HepG2 (cell line): Measurements from ENCODE around the gene LRRC8D. TPM values are rescaled to one million over a fixed set of nuclear protein-coding genes. Genes with fewer than 3 reads are reported as not detected.

ENCODE experiments used
- ATAC-seq: fragments of 200-7000 bp; cut with Tn5 transposase; 3 replicates; pipeline ENCODE4 v1.9.1; 2020; ENCODE audit warnings: mild to moderate bottlenecking, moderate library complexity
- BruUV-seq: library from RNA; stranded (reverse); fragments of 400-500 nt; replicated peaks from 2 replicates; lab custom pipeline; 2021; lab: Mats Ljungman, UMichigan
- CTCF ChIA-PET: fragments of 300-600 bp; formaldehyde crosslinking; extraction: SDS; loops from one replicate; lab custom pipeline; 2021; ENCODE audit warnings: low total read pairs, inconsistent platforms, low intra/inter-chr PET ratio; lab: Yijun Ruan, JAX
- POLR2A ChIA-PET: fragments of 350-600 bp; sonication (Branson Sonifier 250); formaldehyde crosslinking; loops from one replicate; lab custom pipeline; 2020; ENCODE audit warnings: antibody characterized with exemption, inconsistent platforms; lab: Yijun Ruan, JAX
- DNase-seq: peaks from one replicate; pipeline ENCODE4 v3.0.0-alpha.2; 2015; ENCODE audit warnings: low spot score
- FAIRE-seq: peaks from 3 replicates; lab custom pipeline; 2011; peaks lifted over from hg19 to GRCh38; lab: Jason Lieb, UNC
- H2AFZ ChIP-seq: one replicate; pipeline ENCODE4 v1.6.1; 2011; ENCODE audit warnings: low read length, inconsistent platforms
- H3K27ac ChIP-seq: fragments of 300-600 bp; 3 replicates; pipeline ENCODE4 v1.8.0; 2011; ENCODE audit warnings: mixed run types, mild to moderate bottlenecking, mixed read lengths, low read length, inconsistent platforms; ENCODE audit not compliant: insufficient read depth; ENCODE audit errors: extremely low read length
- H3K27me3 ChIP-seq, 2 experiments: fragments of 200-600 bp in 1 of 2; 2 replicates in 1 of 2; 3 replicates in 1 of 2; pipeline versions ENCODE4 v1.6.0 to v1.8.0; 2011; ENCODE audit warnings: low read length in 2 of 2, mild to moderate bottlenecking in 2 of 2, moderate library complexity in 2 of 2, inconsistent platforms in 1 of 2; ENCODE audit not compliant: insufficient read depth in 2 of 2, control insufficient read depth in 1 of 2
- H3K36me3 ChIP-seq, 2 experiments: fragments of 200-600 bp in 1 of 2; replicated peaks in 1 of 2; 2 replicates in 1 of 2; 3 replicates in 1 of 2; pipeline versions ENCODE4 v1.5.1 to v1.8.0; 2011; ENCODE audit warnings: low read length in 2 of 2, inconsistent platforms in 1 of 2; ENCODE audit not compliant: insufficient read depth in 2 of 2, control insufficient read depth in 1 of 2
- H3K4me1 ChIP-seq: 2 replicates; pipeline ENCODE4 v1.5.1; 2012; ENCODE audit warnings: low read length, inconsistent platforms; ENCODE audit not compliant: insufficient read depth
- H3K4me2 ChIP-seq: 2 replicates; pipeline ENCODE4 v1.6.0; 2011; ENCODE audit warnings: low read depth, low read length, inconsistent platforms
- H3K4me3 ChIP-seq, 3 experiments: fragments of 200-600 bp in 1 of 3; sonication (generic), shearing (Covaris generic) in 1 of 3; replicated peaks in 1 of 3; 2 replicates each; pipeline ENCODE4 v1.5.1; 2011 to 2016; ENCODE audit warnings: low read length in 3 of 3, inconsistent platforms in 2 of 3, low read depth in 2 of 3, mild to moderate bottlenecking in 2 of 3, control low read depth in 1 of 3, mixed read lengths in 1 of 3; ENCODE audit not compliant: insufficient read depth in 1 of 3
- H3K79me2 ChIP-seq: one replicate; pipeline ENCODE4 v1.6.1; 2011; ENCODE audit warnings: low read length, inconsistent platforms; ENCODE audit not compliant: insufficient read depth
- H3K9ac ChIP-seq: 2 replicates; pipeline ENCODE4 v1.6.0; 2011; ENCODE audit warnings: mild to moderate bottlenecking, low read depth, low read length, inconsistent platforms; ENCODE audit not compliant: insufficient read depth
- H3K9me3 ChIP-seq: 2 replicates; pipeline ENCODE4 v1.5.1; 2012; ENCODE audit warnings: mild to moderate bottlenecking, low read length
- H4K20me1 ChIP-seq: 2 replicates; pipeline ENCODE4 v1.6.0; 2011; ENCODE audit warnings: inconsistent platforms, mild to moderate bottlenecking, low read length, moderate library complexity; ENCODE audit not compliant: insufficient read depth
- HIVEP1 ChIP-seq: sonication (generic); formaldehyde crosslinking; IDR thresholded peaks from 2 replicates; pipeline ENCODE4 v1.4.0; 2020; ENCODE audit warnings: mild to moderate bottlenecking, missing genetic modification reagents
- NR2C2 ChIP-seq: sonication (generic); formaldehyde crosslinking; IDR thresholded peaks from 2 replicates; pipeline ENCODE4 v1.4.0; 2020; ENCODE audit warnings: missing genetic modification reagents, mild to moderate bottlenecking, moderate library complexity, borderline replicate concordance
- ZBTB33 ChIP-seq: sonication (generic); formaldehyde crosslinking; IDR thresholded peaks from 2 replicates; pipeline ENCODE4 v1.4.0; 2020; ENCODE audit warnings: missing genetic modification reagents
- ZFP82 ChIP-seq: sonication (generic); formaldehyde crosslinking; IDR thresholded peaks from 2 replicates; pipeline ENCODE4 v1.5.1; 2020; ENCODE audit warnings: mild to moderate bottlenecking, missing genetic modification reagents, borderline replicate concordance
- ZNF672 ChIP-seq: sonication (generic); formaldehyde crosslinking; IDR thresholded peaks from 2 replicates; pipeline ENCODE4 v1.8.1; 2022; ENCODE audit warnings: missing genetic modification reagents
- ZNF720 ChIP-seq: sonication (generic); formaldehyde crosslinking; IDR thresholded peaks from 2 replicates; pipeline ENCODE4 v1.4.0; 2020; ENCODE audit warnings: missing genetic modification reagents
- WGBS: methylation state at CpG from one replicate; pipeline ENCODE4 v1.1.6; 2017; ENCODE audit warnings: low lambda C conversion rate; 5-methylcytosine and 5-hydroxymethylcytosine counted together
- in situ Hi-C: cut with HindIII; loops from 2 replicates; pipeline ENCODE4 v1.10.0; 2017; ENCODE audit warnings: low pct_unique_long_range_greater_than_20kb; ENCODE audit not compliant: extremely low pct_ligation_motif_present
- intact Hi-C: fragments of 100-400 bp; cut with micrococcal nuclease; formaldehyde crosslinking; loops from one replicate; pipeline ENCODE4 v1.10.0; 2022; ENCODE audit not compliant: unreplicated experiment
- polyA plus RNA-seq, 8 experiments: library from polyadenylated mRNA; depleted of rRNA in 3 of 8; stranded (reverse) in 7 of 8; unstranded in 1 of 8; fragments of >200 nt; fragmentation: Illumina TruSeq in 4 of 8; extraction: Trizol in 4 of 8; gene quantifications; 2 replicates each; pipeline versions ENCODE4 v1.2.1 to v1.2.3, GENCODE V29; 2011 to 2016; ENCODE audit warnings: low read depth in 4 of 8, missing spikeins in 1 of 8, mixed read lengths in 1 of 8; ENCODE audit not compliant: insufficient read depth in 1 of 8
- total RNA-seq, 5 experiments: library from RNA; depleted of rRNA; stranded (reverse); fragments of >200 nt; fragmentation: Illumina TruSeq; extraction: Trizol; gene quantifications; 2 replicates each; pipeline ENCODE4 v1.2.3, GENCODE V29; 2016; ENCODE audit warnings: low read depth in 1 of 5
- TF ChIP-seq, protein P1 (sequence below): sonication (generic); formaldehyde crosslinking; IDR thresholded peaks from 2 replicates; pipeline ENCODE4 v1.4.0; 2020; ENCODE audit warnings: mild to moderate bottlenecking, low read depth, missing genetic modification reagents

Gene LRRC8D
- total and polyA plus RNA-seq, 2 of the 13 experiments (the other 11 are each of a cell fraction or from before 2014, with no cell fraction given): 29.9 to 45.5 TPM

DNA sequence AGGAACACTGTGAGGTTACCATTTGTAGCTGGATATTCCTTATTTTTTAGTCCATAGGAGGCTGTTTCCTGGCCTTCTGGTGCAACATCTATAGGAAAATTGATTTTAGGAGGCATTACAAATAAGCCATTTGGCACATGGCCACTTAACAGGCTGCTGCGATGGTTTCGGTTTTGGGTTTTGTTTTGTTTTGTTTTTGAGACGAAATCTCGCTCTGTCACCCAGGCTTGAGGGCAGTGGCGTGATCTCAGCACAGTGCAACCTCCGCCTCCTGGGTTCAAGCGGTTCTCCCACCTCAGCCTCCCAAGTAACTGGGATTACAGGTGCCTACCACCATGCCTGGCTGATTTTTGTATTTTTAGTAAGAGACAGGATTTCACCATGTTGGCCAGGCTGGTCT lies 20.1 kb upstream of the LRRC8D start:
- Histone ChIP-seq H3K4me2 (no peak overlapping the region), H3K36me3 (no peaks in the 10 kb centered on the region), H3K4me1 (no peaks in the 10 kb centered on the region; the same call in 1 of the 2 replicates), H3K4me3 (no peak overlapping the region), H4K20me1 (no peaks in the 10 kb centered on the region), H3K27me3 (peaks cover 0 to 8% of the 10 kb centered on the region in 2 experiments; a peak in 2 of 5 replicates), H3K9ac (no peak overlapping the region), H3K79me2 (no peaks in the 10 kb centered on the region), H3K27ac (no peak overlapping the region), H2AFZ (no peak overlapping the region), H3K9me3 (no peaks in the 10 kb centered on the region)
- DNase-seq (no peak), FAIRE-seq (no peak), ATAC-seq (no peak)
- POLR2A ChIA-PET: no interaction called here
- WGBS: 56% methylated on average over 7 of the region's 7 CpGs
- intact Hi-C loops: loop anchor here (10.0 kb wide), 1 partner anchor 154 kb away; no protein-coding TSS in a partner anchor
- TF ChIP-seq ZNF672: no peak
- TF ChIP-seq, protein P1, sequence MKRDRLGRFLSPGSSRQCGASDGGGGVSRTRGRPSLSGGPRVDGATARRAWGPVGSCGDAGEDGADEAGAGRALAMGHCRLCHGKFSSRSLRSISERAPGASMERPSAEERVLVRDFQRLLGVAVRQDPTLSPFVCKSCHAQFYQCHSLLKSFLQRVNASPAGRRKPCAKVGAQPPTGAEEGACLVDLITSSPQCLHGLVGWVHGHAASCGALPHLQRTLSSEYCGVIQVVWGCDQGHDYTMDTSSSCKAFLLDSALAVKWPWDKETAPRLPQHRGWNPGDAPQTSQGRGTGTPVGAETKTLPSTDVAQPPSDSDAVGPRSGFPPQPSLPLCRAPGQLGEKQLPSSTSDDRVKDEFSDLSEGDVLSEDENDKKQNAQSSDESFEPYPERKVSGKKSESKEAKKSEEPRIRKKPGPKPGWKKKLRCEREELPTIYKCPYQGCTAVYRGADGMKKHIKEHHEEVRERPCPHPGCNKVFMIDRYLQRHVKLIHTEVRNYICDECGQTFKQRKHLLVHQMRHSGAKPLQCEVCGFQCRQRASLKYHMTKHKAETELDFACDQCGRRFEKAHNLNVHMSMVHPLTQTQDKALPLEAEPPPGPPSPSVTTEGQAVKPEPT: no peak
- TF ChIP-seq ZBTB33 (CRISPR knock-in tag): no peak
- TF ChIP-seq HIVEP1 (CRISPR knock-in tag): no peak
- TF ChIP-seq ZNF720 (CRISPR knock-in tag): no peak
- no peak for TF ChIP-seq NR2C2
- TF ChIP-seq ZFP82: no peak
- CTCF ChIA-PET: no interaction called here
- in situ Hi-C loops: no loop called here
- no TSS peak for BruUV-seq
